RPMI8226 (cell line): Measurements from ENCODE around the gene TMC6.
"Not testable (repeated sequence)": the region's sequence is repeated elsewhere in the genome, so short reads cannot be mapped to it uniquely, and the experiment has no call there.

Experiments
- DNase-seq: peaks from one replicate; pipeline ENCODE4 v3.0.0-alpha.2; 2015

Gene TMC6, protein sequence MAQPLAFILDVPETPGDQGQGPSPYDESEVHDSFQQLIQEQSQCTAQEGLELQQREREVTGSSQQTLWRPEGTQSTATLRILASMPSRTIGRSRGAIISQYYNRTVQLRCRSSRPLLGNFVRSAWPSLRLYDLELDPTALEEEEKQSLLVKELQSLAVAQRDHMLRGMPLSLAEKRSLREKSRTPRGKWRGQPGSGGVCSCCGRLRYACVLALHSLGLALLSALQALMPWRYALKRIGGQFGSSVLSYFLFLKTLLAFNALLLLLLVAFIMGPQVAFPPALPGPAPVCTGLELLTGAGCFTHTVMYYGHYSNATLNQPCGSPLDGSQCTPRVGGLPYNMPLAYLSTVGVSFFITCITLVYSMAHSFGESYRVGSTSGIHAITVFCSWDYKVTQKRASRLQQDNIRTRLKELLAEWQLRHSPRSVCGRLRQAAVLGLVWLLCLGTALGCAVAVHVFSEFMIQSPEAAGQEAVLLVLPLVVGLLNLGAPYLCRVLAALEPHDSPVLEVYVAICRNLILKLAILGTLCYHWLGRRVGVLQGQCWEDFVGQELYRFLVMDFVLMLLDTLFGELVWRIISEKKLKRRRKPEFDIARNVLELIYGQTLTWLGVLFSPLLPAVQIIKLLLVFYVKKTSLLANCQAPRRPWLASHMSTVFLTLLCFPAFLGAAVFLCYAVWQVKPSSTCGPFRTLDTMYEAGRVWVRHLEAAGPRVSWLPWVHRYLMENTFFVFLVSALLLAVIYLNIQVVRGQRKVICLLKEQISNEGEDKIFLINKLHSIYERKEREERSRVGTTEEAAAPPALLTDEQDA

DNA sequence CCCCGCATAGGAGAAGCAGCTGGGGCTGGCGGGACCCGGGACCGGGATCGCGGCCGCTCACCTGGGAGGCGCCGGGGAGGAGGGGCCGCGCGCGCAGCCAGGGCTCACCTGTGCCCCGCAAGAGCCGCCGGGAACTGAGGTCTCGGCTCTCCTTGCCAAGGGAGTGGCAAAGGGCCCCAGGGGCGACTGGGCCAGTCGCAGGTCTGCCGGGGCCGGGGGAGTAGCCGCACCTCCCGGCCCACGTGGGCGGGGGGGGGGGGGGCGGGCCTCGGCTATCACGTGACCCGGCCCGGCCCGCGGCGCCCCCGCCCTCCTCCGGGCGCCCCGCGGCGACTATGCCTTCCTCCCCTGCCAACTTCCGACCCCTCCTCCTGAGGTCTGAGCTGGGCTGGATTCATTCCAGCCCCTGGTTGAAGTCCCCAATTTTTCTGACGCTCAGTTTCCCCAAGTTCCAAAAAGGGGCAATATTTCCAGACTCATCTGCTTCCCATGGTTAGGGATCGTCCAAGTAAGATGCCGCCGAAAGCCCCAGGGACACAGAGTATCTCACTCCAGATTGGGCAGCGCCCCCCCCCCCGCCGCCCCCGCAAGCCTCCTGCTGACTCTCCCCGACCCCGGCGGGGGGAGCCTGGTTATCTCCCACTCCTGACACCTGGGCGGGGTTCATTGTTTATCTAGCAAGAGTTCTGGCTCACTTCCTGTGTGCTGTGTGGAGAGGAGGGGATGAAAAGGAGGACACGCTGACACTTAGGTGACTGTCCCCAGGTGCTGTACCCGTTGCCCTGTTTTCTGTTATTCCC is at the start of gene TMC6:
TSS of gene TMC6 (minus strand) at position 205 of the 800 bp plus-strand sequence. CDS start 1,923 bp downstream, outside the sequence.
- DNase-seq: peak; percentile 92

- DNase-seq: peak; percentile 58
Measured at GRCh38 chr17:78176548-78177025, 48.0 kb upstream of the TMC6 start.

- DNase-seq: no peak
Measured at GRCh38 chr17:78175643-78175981, 47.1 kb upstream of the TMC6 start.

GRCh38 chr17:78174870-78175642 is 46.5 kb upstream of the TMC6 start:
- DNase-seq: peak; percentile 78

DNA sequence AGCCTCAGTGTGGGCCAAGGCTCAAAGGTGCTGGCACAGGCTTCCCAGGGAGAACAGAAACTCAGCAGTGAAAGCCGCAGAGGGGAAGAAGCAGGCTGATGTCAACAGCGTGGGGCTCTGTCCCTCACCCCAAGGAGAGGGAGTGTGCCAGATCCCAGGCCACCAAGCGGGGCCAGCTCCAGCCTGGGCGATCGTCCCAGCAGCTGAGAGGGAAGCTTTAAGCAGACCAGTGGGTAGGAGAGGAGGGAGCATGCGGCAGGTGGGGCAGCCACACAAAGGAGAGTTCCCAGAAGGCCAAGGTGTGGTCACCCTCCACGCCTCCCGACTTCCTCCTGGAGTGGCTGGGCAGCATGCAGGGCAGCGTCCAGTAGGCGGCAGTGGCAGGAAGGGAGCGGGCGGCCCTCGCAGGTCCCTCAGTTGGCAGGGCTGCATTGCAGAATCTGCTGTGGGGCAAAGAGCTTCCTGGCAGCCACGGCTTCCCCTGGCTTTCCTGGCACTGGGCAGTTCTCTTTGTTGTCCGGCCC is 45.9 kb upstream of the TMC6 start:
- peak; percentile 77 for DNase-seq

DNA sequence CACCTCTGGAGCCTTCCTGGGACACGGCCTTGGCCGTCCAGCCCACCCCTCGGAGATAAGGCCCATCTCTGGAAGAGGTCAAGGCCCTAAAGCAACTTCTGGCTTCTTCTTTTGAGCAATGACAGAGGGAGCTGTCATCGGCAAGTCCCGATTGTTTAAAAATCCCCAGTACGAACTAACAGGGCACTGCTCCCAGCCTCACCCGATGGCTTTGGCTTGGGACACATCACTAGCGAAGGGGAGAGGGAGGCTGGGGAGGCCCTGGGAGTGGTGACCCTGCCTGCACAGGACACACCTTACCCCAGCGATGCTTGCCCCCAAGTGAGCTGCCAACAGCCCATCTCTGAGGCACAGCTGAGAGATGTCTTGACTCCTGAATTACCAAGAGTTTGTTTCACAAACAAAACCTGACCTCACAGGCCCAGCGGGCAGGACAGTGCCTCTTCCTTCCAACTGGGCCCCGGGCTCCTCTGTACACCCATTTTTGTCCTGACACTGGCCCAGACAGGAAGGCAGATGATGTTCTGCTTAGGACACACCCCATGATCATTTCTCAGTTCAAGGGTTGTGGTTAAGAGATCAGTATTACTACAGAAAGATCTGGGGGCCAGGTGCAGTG is 44.7 kb upstream of the TMC6 start:
- peak; percentile 62 for DNase-seq

- DNase-seq: peak; percentile 27
Measured at GRCh38 chr17:78172249-78173051, 43.9 kb upstream of the TMC6 start.

GRCh38 chr17:78171591-78172248 is 43.2 kb upstream of the TMC6 start:
- not testable (repeated sequence) for DNase-seq

DNA sequence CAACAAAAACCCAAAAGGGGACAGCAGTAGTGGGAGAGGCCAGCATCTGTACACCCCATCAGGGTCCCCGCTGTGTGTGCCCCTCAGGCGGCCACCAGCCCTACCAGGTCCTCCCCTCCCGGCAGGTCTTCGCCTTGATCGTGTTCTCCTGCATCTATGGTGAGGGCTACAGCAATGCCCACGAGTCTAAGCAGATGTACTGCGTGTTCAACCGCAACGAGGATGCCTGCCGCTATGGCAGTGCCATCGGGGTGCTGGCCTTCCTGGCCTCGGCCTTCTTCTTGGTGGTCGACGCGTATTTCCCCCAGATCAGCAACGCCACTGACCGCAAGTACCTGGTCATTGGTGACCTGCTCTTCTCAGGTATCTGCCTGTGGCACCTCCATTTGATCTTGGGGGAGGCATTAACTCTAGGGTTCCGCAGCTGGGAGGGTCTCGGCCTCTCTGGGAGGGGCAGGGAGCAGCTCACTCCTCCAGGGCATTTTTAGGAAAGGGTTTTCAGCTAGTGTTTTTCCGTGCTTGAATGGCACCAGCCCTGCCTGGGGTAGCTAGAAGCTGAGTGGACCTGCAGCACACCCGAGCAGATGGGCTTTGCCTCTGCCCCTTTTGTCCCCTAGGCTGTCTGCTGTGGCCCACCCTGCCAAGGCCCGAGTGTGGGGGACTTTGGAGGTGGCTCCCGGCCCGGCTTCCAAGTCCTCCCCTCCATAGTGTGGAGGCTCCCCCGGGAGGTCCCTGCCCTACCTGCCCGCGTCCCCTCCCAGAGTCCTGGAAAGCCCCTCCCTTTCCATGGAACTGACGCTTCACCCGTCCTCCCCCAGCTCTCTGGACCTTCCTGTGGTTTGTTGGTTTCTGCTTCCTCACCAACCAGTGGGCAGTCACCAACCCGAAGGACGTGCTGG is 42.4 kb upstream of the TMC6 start:
- DNase-seq: no peak

DNA sequence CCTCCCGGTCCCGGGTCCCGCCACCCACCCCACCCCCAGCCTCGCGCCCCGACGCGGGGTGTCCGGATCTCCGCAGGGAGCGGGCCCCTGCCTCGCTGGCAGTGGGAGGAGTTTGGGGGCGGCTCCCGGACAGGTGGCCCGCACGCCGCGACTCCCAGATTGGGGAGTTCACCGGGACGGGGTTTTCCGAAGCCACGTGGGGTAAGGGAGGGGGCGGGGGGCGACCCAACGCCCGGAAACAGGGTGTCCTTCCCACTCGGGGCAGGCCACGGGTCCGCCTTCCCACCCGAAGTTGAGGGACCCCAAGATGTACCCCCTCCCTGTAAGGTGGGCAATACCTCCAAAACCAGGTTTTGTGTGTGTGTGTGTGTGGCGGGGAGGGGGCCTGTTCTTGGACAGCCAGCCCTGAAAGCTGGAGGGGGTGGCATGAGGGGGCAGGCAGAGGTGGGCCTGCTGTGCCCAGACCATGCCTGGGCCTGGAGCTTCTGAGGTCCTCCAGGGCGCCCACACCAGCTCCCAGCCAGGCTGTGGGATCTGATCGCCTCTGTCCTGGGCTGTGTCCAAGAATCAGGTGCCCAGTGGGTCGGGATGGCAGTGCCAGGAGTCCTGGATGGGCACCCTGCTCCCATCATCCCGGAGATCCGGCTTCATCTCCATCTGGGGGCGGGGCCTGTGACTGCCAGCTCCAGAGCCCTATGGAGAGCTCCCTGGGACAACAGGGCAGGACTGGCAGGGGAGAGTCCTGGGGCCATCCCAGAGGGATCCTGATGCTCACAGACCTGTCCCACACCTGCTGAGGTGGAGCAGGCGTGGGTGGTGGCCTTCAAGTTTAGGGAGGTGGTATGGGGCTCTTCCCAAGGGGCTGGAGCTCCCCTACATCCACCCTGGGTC is 40.6 kb upstream of the TMC6 start:
- DNase-seq: peak; percentile 59

DNA sequence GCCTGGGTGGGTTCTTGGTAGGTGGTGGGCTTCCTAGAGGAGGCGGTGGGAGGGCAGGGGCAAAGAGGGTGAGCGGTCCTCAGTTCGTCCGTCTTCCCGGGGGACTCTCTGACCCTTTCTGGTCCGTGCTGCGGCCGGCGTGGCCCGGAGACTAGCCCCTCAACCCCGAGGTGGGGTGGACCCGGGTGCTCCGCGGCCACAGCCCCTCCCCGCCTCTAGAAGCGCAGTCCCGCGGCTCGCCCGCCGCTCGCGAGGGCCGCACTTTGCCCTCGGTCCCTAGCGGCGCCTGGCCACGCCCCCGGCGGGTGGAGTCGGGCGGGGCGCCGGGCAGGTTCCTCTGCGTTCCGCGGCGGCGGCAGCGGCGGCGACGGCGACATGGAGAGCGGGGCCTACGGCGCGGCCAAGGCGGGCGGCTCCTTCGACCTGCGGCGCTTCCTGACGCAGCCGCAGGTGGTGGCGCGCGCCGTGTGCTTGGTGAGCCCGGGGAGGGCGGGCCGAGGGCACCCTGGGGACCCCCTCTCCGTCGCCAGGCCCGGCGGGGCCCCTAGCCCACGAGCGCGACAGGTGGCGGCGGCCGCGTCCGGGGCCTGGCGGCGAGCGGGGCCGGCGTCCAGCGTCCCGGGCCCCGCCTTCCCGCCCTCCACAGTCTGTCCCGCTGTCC is 39.8 kb upstream of the TMC6 start, which contains the start of gene SYNGR2:
TSS of gene SYNGR2 (plus strand) at position 340 of the 661 bp plus-strand sequence. CDS start at position 376, 36 bp downstream.
- DNase-seq: peak; percentile 94

- peak; percentile 60 for DNase-seq
Measured at GRCh38 chr17:78166416-78166815, 37.9 kb upstream of the TMC6 start.

DNA sequence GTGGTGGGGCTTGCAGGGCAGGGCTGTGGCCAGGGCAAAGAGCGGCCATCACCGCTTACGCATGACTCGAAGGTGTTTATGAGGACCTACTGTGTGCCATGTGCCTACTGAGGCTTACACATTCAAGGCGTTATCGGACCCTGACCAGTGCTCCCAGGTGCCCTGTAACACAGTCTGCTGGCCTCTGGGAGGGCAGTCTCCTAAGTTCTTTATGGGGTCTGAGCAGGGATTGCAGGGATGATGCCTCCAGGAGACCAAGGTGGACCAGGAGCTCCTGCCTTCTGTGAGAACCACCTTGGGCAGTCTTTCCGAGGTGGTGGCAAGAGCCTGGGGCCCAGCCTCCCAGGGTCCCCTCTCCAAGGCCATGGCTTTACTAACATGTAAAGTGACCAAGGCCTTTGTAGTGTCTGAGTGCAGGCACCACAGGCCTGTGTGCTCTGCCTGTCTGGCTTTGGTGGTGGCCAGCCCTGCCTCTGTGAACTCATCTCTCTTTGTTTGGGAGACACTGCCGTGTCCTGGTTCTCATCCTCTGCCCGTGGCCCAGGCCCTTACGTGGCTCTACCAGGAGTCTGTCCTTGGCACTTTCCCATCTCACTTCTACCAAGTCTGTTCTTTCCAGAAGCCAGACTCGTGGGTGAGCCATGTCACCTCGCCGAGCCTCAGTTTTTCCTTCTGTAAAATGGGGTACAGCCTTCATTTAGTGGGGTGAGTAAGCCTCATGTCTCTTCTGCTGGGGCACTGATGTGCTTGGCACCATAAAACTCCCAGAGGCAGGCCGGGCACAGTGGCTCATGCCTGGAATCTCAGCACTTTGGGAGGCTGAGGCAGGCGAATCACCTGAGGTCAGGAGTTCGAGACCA is 36.4 kb upstream of the TMC6 start:
- no peak for DNase-seq

- DNase-seq: peak; percentile 34
Measured at GRCh38 chr17:78163881-78164747, 35.6 kb upstream of the TMC6 start.

GRCh38 chr17:78159575-78160158 is 31.1 kb upstream of the TMC6 start:
- no peak for DNase-seq
